ENCODE measurements around the gene AKAP8L.

Gene AKAP8L

DNA sequence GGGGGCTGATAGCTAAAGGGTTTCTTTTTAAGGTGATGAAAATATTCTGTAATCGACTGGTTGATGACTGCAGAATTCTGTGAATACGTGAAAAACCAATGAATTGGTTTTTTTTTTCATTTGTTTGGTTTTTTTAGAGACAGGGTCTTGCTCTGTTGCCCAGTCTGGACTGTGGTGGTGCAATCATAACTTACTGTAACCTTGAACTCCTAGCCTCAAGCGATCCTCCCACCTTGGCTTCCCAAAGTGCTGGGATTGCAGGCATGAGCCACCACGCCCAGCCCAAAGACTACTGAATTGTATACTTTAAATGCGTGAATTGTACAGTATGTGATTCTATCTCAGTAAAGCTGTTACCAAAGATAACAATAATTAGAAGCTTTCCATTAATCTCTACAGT, 24.4 kb downstream of the AKAP8L start:
- TF ChIP-seq CTCF (IDR thresholded peaks at IDR 0.05; ENCODE audit: control insufficient read depth, extremely low read depth, insufficient read depth) = no peak
- DNase-seq (ENCODE audit: low read depth) = no peak
- H3K4me3 ChIP-seq (ENCODE audit: low read depth, low read length) = no peak overlapping the region

GRCh38 chr19:15393963-15394362, 24.8 kb downstream of the AKAP8L start:
- DNase-seq (ENCODE audit: low read depth) = no peak
- H3K4me3 ChIP-seq (ENCODE audit: low read depth, low read length) = no peak overlapping the region
- no peak for TF ChIP-seq CTCF (IDR thresholded peaks at IDR 0.05; ENCODE audit: control insufficient read depth, extremely low read depth, insufficient read depth)

DNA sequence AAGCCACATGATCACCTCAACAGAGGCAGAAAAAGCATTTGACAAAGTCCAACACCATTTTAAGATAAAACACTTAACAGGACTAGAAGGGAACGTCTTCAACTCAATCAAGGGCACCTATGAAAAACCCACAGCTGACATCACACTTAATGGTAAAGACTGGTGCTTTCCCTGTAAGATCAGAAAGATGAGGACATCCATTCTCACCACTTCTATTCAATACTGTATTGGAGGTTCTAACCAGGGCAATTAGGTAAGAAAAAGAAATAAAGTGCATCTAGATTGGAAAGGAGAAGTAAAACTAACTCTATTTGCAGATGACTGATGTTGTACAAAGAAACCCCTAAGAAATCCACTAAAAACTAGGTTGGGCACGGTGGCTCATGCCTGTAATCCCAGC, 28.0 kb downstream of the AKAP8L start:
- H3K4me3 ChIP-seq (ENCODE audit: low read depth, low read length) = no peak overlapping the region
- no peak for DNase-seq (ENCODE audit: low read depth)
- TF ChIP-seq CTCF (IDR thresholded peaks at IDR 0.05; ENCODE audit: control insufficient read depth, extremely low read depth, insufficient read depth) = no peak

- no peak for DNase-seq (ENCODE audit: low read depth)
- TF ChIP-seq CTCF (IDR thresholded peaks at IDR 0.05; ENCODE audit: control insufficient read depth, extremely low read depth, insufficient read depth) = no peak
- no peak overlapping the region for H3K4me3 ChIP-seq (ENCODE audit: low read depth, low read length)
These were observed 36.9 kb downstream of the AKAP8L start for GRCh38 chr19:15381864-15382263.

- TF ChIP-seq CTCF (IDR thresholded peaks at IDR 0.05; ENCODE audit: control insufficient read depth, extremely low read depth, insufficient read depth) = no peak
- no peak overlapping the region for H3K4me3 ChIP-seq (ENCODE audit: low read depth, low read length)
- no peak for DNase-seq (ENCODE audit: low read depth)
These were observed 37.4 kb downstream of the AKAP8L start for GRCh38 chr19:15381429-15381828.

DNA sequence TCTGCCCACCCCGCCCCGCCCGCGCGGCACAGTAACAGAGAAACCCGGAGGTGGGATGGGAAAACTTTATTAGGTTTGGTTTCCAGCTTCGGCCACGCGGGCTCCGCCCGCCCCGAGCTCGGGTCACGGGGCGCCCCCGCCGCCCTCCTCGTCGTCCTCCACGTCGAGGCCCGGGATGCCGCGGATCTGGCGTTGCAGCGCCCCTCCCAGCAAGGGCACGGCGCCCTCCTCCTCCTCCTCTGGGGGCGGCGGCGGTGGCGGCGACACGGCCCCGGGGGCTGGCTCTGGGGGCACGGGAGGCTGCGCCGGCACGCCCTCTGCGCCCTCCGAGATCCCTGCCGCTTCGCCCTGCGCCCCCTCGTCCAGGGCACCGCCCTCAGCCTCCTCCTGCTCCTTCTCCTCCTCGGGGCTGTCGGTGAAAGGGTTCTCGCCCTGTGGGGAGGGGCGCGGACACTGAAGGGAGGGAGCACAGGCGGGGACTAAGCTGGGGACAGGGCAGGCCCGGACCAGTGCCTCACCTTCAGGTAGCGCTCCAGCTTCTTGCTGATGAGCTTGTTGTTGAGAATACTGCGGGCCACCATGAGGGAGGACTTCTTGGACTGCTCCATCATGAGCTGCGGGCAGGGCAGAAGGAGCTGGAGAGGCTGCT, 38.7 kb downstream of the AKAP8L start:
- TF ChIP-seq CTCF (IDR thresholded peaks at IDR 0.05; ENCODE audit: control insufficient read depth, extremely low read depth, insufficient read depth) = no peak
- DNase-seq (ENCODE audit: low read depth) = peak; percentile 47
- peak overlapping the region; percentile 69 for H3K4me3 ChIP-seq (ENCODE audit: low read depth, low read length)
